ENCODE data around the gene ANKIB1. TPM values are rescaled to one million over a fixed set of nuclear protein-coding genes. Genes with fewer than 3 reads are reported as not detected.
"Not testable (repeated sequence)": the region's sequence is repeated elsewhere in the genome, so short reads cannot be mapped to it uniquely, and the experiment has no call there.

Gene ANKIB1
- total and polyA plus RNA-seq, 4 donors: 12.0 to 75.1 (median 44.0) TPM

- 40 to 47% methylated on average over 20 of the region's 20 CpGs for WGBS, 2 donors
- ATAC-seq (ENCODE audit: low FRiP score): no peak
- intact Hi-C loops (cut with DNase I): loop anchor here (2.0 to 10.0 kb wide), 2 partner anchors 21 to 181 kb away; partner anchors contain the start of genes ANKIB1 (in 1 of the 2), GATAD1 (in 1 of the 2) and KRIT1 (in 1 of the 2)
Measured at GRCh38 chr7:92425311-92425947, 179.7 kb downstream of the ANKIB1 start.

GRCh38 chr7:92427193-92427592 lies 181.4 kb downstream of the ANKIB1 start:
- 61 to 69% methylated on average over 3 of the region's 3 CpGs for WGBS, 2 donors
- intact Hi-C loops (cut with DNase I): loop anchor here in 1 of 2 donors (10.0 kb wide), 1 partner anchor 182 kb away; the partner anchor contains the start of genes ANKIB1 and KRIT1
- Histone ChIP-seq H3K4me3 (ENCODE audit: low read length in 2 of 2) (no peak overlapping the region), H3K9me3 (ENCODE audit: control insufficient read depth, low read length) (no peaks in the 10 kb centered on the region), H3K27me3 (ENCODE audit: control insufficient read depth in 1 of 2, insufficient read depth in 2 of 2, low read length in 1 of 2) (no peaks in the 10 kb centered on the region), H3K36me3 (ENCODE audit: control insufficient read depth in 1 of 2, insufficient read depth in 2 of 2, low read length in 1 of 2) (no peaks in the 10 kb centered on the region), H3K4me1 (ENCODE audit: control insufficient read depth in 1 of 2, insufficient read depth in 2 of 2, low read length in 2 of 2) (no peaks in the 10 kb centered on the region), H3K27ac (ENCODE audit: low read depth in 1 of 2, low read length in 2 of 2) (no peak overlapping the region)
- ATAC-seq (ENCODE audit: low FRiP score) (no peak), DNase-seq (no peak)

More at GRCh38 chr7:92425311-92425947, 179.7 kb downstream of the ANKIB1 start:
- Histone ChIP-seq H3K27ac (ENCODE audit: low read depth in 1 of 2, low read length in 2 of 2) (no peak overlapping the region), H3K4me1 (ENCODE audit: control insufficient read depth in 1 of 2, insufficient read depth in 2 of 2, low read length in 2 of 2) (no peaks in the 10 kb centered on the region), H3K27me3 (ENCODE audit: control insufficient read depth in 1 of 2, insufficient read depth in 2 of 2, low read length in 1 of 2) (no peaks in the 10 kb centered on the region), H3K9me3 (ENCODE audit: control insufficient read depth, low read length) (no peaks in the 10 kb centered on the region), H3K36me3 (ENCODE audit: control insufficient read depth in 1 of 2, insufficient read depth in 2 of 2, low read length in 1 of 2) (no peaks in the 10 kb centered on the region), H3K4me3 (ENCODE audit: low read length in 2 of 2) (no peak overlapping the region)
- DNase-seq: no peak

- Histone ChIP-seq H3K4me1 (ENCODE audit: control insufficient read depth in 1 of 2, insufficient read depth in 2 of 2, low read length in 2 of 2) (no peaks in the 10 kb centered on the region), H3K36me3 (ENCODE audit: control insufficient read depth in 1 of 2, insufficient read depth in 2 of 2, low read length in 1 of 2) (no peaks in the 10 kb centered on the region), H3K27me3 (ENCODE audit: control insufficient read depth in 1 of 2, insufficient read depth in 2 of 2, low read length in 1 of 2) (no peaks in the 10 kb centered on the region), H3K4me3 (ENCODE audit: low read length in 2 of 2) (no peak overlapping the region), H3K9me3 (ENCODE audit: control insufficient read depth, low read length) (no peaks in the 10 kb centered on the region), H3K27ac (ENCODE audit: low read depth in 1 of 2, low read length in 2 of 2) (no peak overlapping the region)
- no peak for DNase-seq
- WGBS, 2 donors: 72 to 86% methylated on average over 3 of the region's 3 CpGs
- no peak for ATAC-seq (ENCODE audit: low FRiP score)
- intact Hi-C loops (cut with DNase I): no loop called here
Measured at GRCh38 chr7:92432299-92432946, 186.6 kb downstream of the ANKIB1 start.

- no peaks in the 10 kb centered on the region for H3K4me1 ChIP-seq (ENCODE audit: control insufficient read depth in 1 of 2, insufficient read depth in 2 of 2, low read length in 2 of 2)
- no peak for DNase-seq
- WGBS, 2 donors: 94 to 96% methylated on average over 8 of the region's 8 CpGs
- no peaks in the 10 kb centered on the region for H3K36me3 ChIP-seq (ENCODE audit: control insufficient read depth in 1 of 2, insufficient read depth in 2 of 2, low read length in 1 of 2)
- no peak overlapping the region for H3K27ac ChIP-seq (ENCODE audit: low read depth in 1 of 2, low read length in 2 of 2)
- ATAC-seq (ENCODE audit: low FRiP score): no peak
- H3K9me3 ChIP-seq (ENCODE audit: control insufficient read depth, low read length): no peaks in the 10 kb centered on the region
- no peak overlapping the region for H3K4me3 ChIP-seq (ENCODE audit: low read length in 2 of 2)
- no peaks in the 10 kb centered on the region for H3K27me3 ChIP-seq (ENCODE audit: control insufficient read depth in 1 of 2, insufficient read depth in 2 of 2, low read length in 1 of 2)
- intact Hi-C loops (cut with DNase I): no loop called here
Measured at GRCh38 chr7:92433019-92433418, 187.2 kb downstream of the ANKIB1 start.

GRCh38 chr7:92435542-92435941 lies 189.8 kb downstream of the ANKIB1 start:
- 92 to 96% methylated on average over 2 of the region's 2 CpGs for WGBS, 2 donors
- Histone ChIP-seq H3K4me1 (ENCODE audit: control insufficient read depth in 1 of 2, insufficient read depth in 2 of 2, low read length in 2 of 2) (no peaks in the 10 kb centered on the region), H3K36me3 (ENCODE audit: control insufficient read depth in 1 of 2, insufficient read depth in 2 of 2, low read length in 1 of 2) (no peaks in the 10 kb centered on the region), H3K4me3 (ENCODE audit: low read length in 2 of 2) (no peak overlapping the region), H3K27ac (ENCODE audit: low read depth in 1 of 2, low read length in 2 of 2) (no peak overlapping the region), H3K27me3 (ENCODE audit: control insufficient read depth in 1 of 2, insufficient read depth in 2 of 2, low read length in 1 of 2) (no peaks in the 10 kb centered on the region), H3K9me3 (ENCODE audit: control insufficient read depth, low read length) (no peaks in the 10 kb centered on the region)
- ATAC-seq (ENCODE audit: low FRiP score) (no peak), DNase-seq (no peak)
- intact Hi-C loops (cut with DNase I): no loop called here

- Histone ChIP-seq H3K4me3 (ENCODE audit: low read length in 2 of 2) (no peak overlapping the region), H3K9me3 (ENCODE audit: control insufficient read depth, low read length) (no peaks in the 10 kb centered on the region), H3K4me1 (ENCODE audit: control insufficient read depth in 1 of 2, insufficient read depth in 2 of 2, low read length in 2 of 2) (no peaks in the 10 kb centered on the region), H3K27me3 (ENCODE audit: control insufficient read depth in 1 of 2, insufficient read depth in 2 of 2, low read length in 1 of 2) (no peaks in the 10 kb centered on the region), H3K27ac (ENCODE audit: low read depth in 1 of 2, low read length in 2 of 2) (no peak overlapping the region), H3K36me3 (ENCODE audit: control insufficient read depth in 1 of 2, insufficient read depth in 2 of 2, low read length in 1 of 2) (no peaks in the 10 kb centered on the region)
- DNase-seq (no peak), ATAC-seq (ENCODE audit: low FRiP score) (no peak)
- 57% methylated on average over 7 of the region's 7 CpGs for WGBS, 2 donors
- intact Hi-C loops (cut with DNase I): no loop called here
Measured at GRCh38 chr7:92436612-92437445, 191.1 kb downstream of the ANKIB1 start.

GRCh38 chr7:92437956-92438491 lies 192.2 kb downstream of the ANKIB1 start:
- H3K4me1 ChIP-seq (ENCODE audit: control insufficient read depth in 1 of 2, insufficient read depth in 2 of 2, low read length in 2 of 2): no peaks in the 10 kb centered on the region
- 69 to 74% methylated on average over 6 of the region's 6 CpGs for WGBS, 2 donors
- intact Hi-C loops (cut with DNase I): no loop called here

GRCh38 chr7:92442720-92443119 lies 196.9 kb downstream of the ANKIB1 start:
- 87 to 92% methylated on average over 2 of the region's 2 CpGs for WGBS, 2 donors
- not testable (repeated sequence) for H3K27me3 ChIP-seq (ENCODE audit: control insufficient read depth in 1 of 2, insufficient read depth in 2 of 2, low read length in 1 of 2); H3K27ac ChIP-seq (ENCODE audit: low read depth in 1 of 2, low read length in 2 of 2); ATAC-seq (ENCODE audit: low FRiP score); H3K9me3 ChIP-seq (ENCODE audit: control insufficient read depth, low read length); H3K4me1 ChIP-seq (ENCODE audit: control insufficient read depth in 1 of 2, insufficient read depth in 2 of 2, low read length in 2 of 2); DNase-seq; H3K36me3 ChIP-seq (ENCODE audit: control insufficient read depth in 1 of 2, insufficient read depth in 2 of 2, low read length in 1 of 2); H3K4me3 ChIP-seq (ENCODE audit: low read length in 2 of 2)
- intact Hi-C loops (cut with DNase I): loop anchor here (10.0 kb wide), 2 partner anchors 268 to 308 kb away; partner anchors contain the start of genes LRRD1 (in 2 of the 2) and CYP51A1 (in 1 of the 2)

More at GRCh38 chr7:92437956-92438491, 192.2 kb downstream of the ANKIB1 start:
- Histone ChIP-seq H3K9me3 (ENCODE audit: control insufficient read depth, low read length) (no peaks in the 10 kb centered on the region), H3K27ac (ENCODE audit: low read depth in 1 of 2, low read length in 2 of 2) (no peak overlapping the region), H3K36me3 (ENCODE audit: control insufficient read depth in 1 of 2, insufficient read depth in 2 of 2, low read length in 1 of 2) (no peaks in the 10 kb centered on the region), H3K4me3 (ENCODE audit: low read length in 2 of 2) (no peak overlapping the region), H3K27me3 (ENCODE audit: control insufficient read depth in 1 of 2, insufficient read depth in 2 of 2, low read length in 1 of 2) (no peaks in the 10 kb centered on the region)
- ATAC-seq (ENCODE audit: low FRiP score) (no peak), DNase-seq (no peak)

Measured in aorta (tissue), 5 donors.